ENCODE measurements around the gene THOC1. TPM values are rescaled to one million over a fixed set of nuclear protein-coding genes. Genes with fewer than 3 reads are reported as not detected.

The THOC1 gene
- total and polyA plus RNA-seq, 2 donors (not counting 3 experiments of a cell fraction or from before 2014, with no cell fraction given) = 12.0 to 50.5 TPM

GRCh38 chr18:251572-251971 is 16.3 kb downstream of the THOC1 start:
- Histone ChIP-seq H3K27me3 (ENCODE audit: control insufficient read depth in 2 of 2, insufficient read depth in 2 of 2, low read length in 2 of 2) (no peaks in the 10 kb centered on the region), H2AFZ (ENCODE audit: low read depth, low read length) (no peak overlapping the region), H3K9ac (replicated peaks; ENCODE audit: extremely low read depth, insufficient read depth, low read length) (no peak overlapping the region), H3K9me3 (replicated peaks; ENCODE audit: control insufficient read depth, insufficient read depth, low read length) (no peaks in the 10 kb centered on the region), H3K4me1 (ENCODE audit: control insufficient read depth, extremely low read depth, insufficient read depth, low read length) (no peaks in the 10 kb centered on the region), H3K27ac (ENCODE audit: insufficient read depth, low read depth, low read length) (no peak overlapping the region), H3K36me3 (ENCODE audit: control insufficient read depth in 2 of 2, extremely low read depth in 1 of 2, insufficient read depth in 2 of 2, low read length in 2 of 2) (peaks cover 5 to 13% of the 10 kb centered on the region in 2 experiments), H4K20me1 (replicated peaks; ENCODE audit: control insufficient read depth, extremely low read depth, insufficient read depth, low read length) (no peaks in the 10 kb centered on the region), H3K9me1 (replicated peaks; ENCODE audit: control insufficient read depth, extremely low read depth, insufficient read depth, low read length) (no peaks in the 10 kb centered on the region), H3K4me3 (replicated peaks in 1 of 3; ENCODE audit: insufficient read depth in 1 of 3, low read depth in 1 of 3, low read length in 3 of 3) (no peak overlapping the region), H3K4me2 (ENCODE audit: insufficient read depth, low read length) (no peak overlapping the region), H3K79me2 (ENCODE audit: control insufficient read depth, insufficient read depth, low read length) (no peaks in the 10 kb centered on the region)
- intact Hi-C loops (cut with micrococcal nuclease) = no loop called here
- FAIRE-seq = no peak
- dilution Hi-C loops (cut with MboI; ENCODE audit: extremely low pct_ligation_motif_present, low sequenced_read_pairs) = no loop called here
- ChIA-PET POLR2A (no interaction called here), CTCF (interaction anchor here (1.3 to 1.9 kb wide), 2 partner anchors 9 to 372 kb away, joined by 4 to 5 read pairs; no protein-coding TSS in a partner anchor)
- TF ChIP-seq FOS (IDR thresholded peaks at IDR 0.05; ENCODE audit: borderline replicate concordance, insufficient read depth, low read length) (no peak), GATA2 (IDR thresholded peaks at IDR 0.05; ENCODE audit: insufficient read depth, insufficient read length, low read depth, low read length) (no peak)
- DNase-seq (ENCODE audit: low read depth, low spot score) = no peak
- no TSS peak for BruUV-seq (replicated peaks)

DNA sequence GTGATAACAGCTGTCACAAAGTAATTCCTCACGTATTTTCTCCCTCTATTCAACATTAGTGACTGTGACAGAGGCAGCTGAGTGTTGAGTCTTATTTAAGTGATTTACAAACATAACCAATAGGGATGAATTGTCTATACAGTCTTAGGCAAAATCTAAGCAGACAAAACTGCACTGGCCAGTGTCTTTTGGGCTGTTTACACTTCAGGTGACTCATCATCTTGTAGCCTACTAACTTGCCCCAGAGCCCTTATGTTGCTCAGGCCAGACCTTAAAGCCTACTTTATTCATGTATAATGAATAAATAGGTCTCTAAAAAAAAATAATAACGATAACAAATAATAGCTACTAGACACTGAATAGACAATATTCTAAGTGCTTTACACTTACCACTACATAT is 17.2 kb downstream of the THOC1 start:
- no TSS peak for BruUV-seq (replicated peaks)
- POLR2A ChIA-PET = no interaction called here
- DNase-seq (ENCODE audit: low read depth, low spot score) = no peak

More for the DNA sequence above, 17.2 kb downstream of the THOC1 start:
- Histone ChIP-seq H3K4me2 (ENCODE audit: insufficient read depth, low read length) (no peak overlapping the region), H4K20me1 (replicated peaks; ENCODE audit: control insufficient read depth, extremely low read depth, insufficient read depth, low read length) (no peaks in the 10 kb centered on the region), H3K9me3 (replicated peaks; ENCODE audit: control insufficient read depth, insufficient read depth, low read length) (no peaks in the 10 kb centered on the region), H3K27me3 (ENCODE audit: control insufficient read depth in 2 of 2, insufficient read depth in 2 of 2, low read length in 2 of 2) (no peaks in the 10 kb centered on the region), H3K9me1 (replicated peaks; ENCODE audit: control insufficient read depth, extremely low read depth, insufficient read depth, low read length) (no peaks in the 10 kb centered on the region), H3K27ac (ENCODE audit: insufficient read depth, low read depth, low read length) (no peak overlapping the region), H3K4me1 (ENCODE audit: control insufficient read depth, extremely low read depth, insufficient read depth, low read length) (no peaks in the 10 kb centered on the region), H3K9ac (replicated peaks; ENCODE audit: extremely low read depth, insufficient read depth, low read length) (no peak overlapping the region), H3K4me3 (replicated peaks in 1 of 3; ENCODE audit: insufficient read depth in 1 of 3, low read depth in 1 of 3, low read length in 3 of 3) (no peak overlapping the region), H3K79me2 (ENCODE audit: control insufficient read depth, insufficient read depth, low read length) (no peaks in the 10 kb centered on the region), H2AFZ (ENCODE audit: low read depth, low read length) (no peak overlapping the region), H3K36me3 (ENCODE audit: control insufficient read depth in 2 of 2, extremely low read depth in 1 of 2, insufficient read depth in 2 of 2, low read length in 2 of 2) (peaks cover 5 to 12% of the 10 kb centered on the region in 2 experiments)
- intact Hi-C loops (cut with micrococcal nuclease) = no loop called here
- no peak for FAIRE-seq
- CTCF ChIA-PET = interaction anchor here (1.3 kb wide), 1 partner anchor 373 kb away, joined by 4 read pairs; no protein-coding TSS in a partner anchor
- TF ChIP-seq POLR2AphosphoS5 (IDR thresholded peaks at IDR 0.05; ENCODE audit: insufficient read depth, low read depth, low read length) = no peak
- peak; percentile 36 for TF ChIP-seq FOS (IDR thresholded peaks at IDR 0.05; ENCODE audit: borderline replicate concordance, insufficient read depth, low read length)
- TF ChIP-seq GATA2 (IDR thresholded peaks at IDR 0.05; ENCODE audit: insufficient read depth, insufficient read length, low read depth, low read length) = no peak
- no peak for TF ChIP-seq POLR2A (IDR thresholded peaks at IDR 0.05; ENCODE audit: low read depth, low read length)
- dilution Hi-C loops (cut with MboI; ENCODE audit: extremely low pct_ligation_motif_present, low sequenced_read_pairs) = no loop called here
